T1000 (cell line): ENCODE measurements around the gene ACIN1.
"Not testable (repeated sequence)": the region's sequence is repeated elsewhere in the genome, so short reads cannot be mapped to it uniquely, and the experiment has no call there.

Experiments
- DNase-seq: peaks from one replicate; lab custom pipeline; 2025; ENCODE audit warnings: mixed read lengths; lab: John Stamatoyannopoulos, UW

Gene ACIN1

DNA sequence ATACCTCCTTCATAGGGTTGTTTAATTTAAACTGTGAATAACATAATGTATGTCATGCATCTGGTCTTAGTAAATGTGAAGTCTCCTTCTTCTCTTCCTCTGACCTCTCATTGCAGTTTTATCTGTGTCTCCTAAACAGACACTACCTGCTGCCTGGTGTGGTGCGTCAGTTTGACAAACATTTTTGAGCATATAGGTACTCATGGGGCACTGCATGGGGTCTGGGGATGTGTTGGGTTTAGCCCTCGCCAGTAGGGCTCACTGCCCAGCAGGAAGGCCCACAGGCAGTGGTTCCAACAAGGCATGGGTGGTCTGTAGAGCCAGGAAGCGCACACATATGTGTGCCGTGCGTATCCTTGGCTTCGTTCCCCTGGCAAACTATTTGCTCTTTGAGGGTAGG is 27.1 kb upstream of the ACIN1 start:
- no peak for DNase-seq

DNA sequence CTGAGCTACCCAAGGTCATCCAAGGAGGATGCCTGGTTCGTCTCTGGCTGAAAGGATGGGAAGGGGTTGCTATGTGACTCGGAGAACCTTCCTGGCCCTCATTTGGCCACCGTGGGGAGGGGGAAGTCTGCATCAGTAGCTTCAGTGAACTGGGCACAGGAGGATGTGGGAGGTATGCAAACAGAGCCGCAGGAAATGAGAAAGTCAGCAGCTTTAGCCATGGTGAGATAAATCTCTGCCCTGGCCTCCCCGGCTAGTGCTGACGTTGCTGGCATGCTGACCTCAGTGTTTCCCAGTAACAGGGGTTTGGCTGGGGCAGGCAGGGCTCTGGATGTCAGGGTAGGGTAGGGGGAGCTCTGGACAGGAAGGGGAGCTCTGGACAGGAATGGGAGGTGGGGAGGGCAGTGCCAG is 26.4 kb upstream of the ACIN1 start:
- DNase-seq = no peak

DNA sequence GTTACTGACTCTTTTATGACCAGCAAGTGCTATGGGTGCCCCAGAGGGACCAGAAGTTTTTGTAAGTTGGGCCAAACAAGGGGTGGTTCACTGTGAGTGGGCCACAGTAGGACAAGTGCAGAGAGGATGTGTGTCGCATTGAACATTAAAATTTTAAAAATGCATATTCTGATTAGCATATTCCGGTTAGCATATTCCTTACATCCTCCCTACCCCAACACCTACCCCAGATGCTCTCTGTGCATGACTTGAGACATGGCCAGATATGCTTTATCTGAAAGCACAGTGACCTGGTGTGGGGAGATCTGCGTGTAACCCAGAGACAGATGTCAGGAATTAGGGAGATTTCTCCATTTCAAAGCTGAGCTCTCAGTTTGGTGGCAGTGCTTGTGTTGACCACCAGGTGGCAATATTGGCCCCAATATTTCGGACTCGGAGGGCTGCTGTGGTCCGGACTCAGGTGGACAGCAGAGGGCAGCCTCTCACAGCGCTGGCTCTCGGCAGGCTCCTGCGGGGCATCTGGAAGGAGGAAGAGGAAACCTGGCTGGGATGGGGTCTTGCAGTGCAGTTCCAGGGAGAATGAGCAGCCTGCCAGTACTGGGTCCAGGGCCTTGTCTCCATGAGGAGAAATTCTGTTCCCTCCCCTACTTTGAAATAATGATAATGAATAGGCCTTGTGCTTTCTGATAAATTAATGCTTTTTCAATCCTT is 25.8 kb upstream of the ACIN1 start:
- peak; percentile 81 for DNase-seq

DNA sequence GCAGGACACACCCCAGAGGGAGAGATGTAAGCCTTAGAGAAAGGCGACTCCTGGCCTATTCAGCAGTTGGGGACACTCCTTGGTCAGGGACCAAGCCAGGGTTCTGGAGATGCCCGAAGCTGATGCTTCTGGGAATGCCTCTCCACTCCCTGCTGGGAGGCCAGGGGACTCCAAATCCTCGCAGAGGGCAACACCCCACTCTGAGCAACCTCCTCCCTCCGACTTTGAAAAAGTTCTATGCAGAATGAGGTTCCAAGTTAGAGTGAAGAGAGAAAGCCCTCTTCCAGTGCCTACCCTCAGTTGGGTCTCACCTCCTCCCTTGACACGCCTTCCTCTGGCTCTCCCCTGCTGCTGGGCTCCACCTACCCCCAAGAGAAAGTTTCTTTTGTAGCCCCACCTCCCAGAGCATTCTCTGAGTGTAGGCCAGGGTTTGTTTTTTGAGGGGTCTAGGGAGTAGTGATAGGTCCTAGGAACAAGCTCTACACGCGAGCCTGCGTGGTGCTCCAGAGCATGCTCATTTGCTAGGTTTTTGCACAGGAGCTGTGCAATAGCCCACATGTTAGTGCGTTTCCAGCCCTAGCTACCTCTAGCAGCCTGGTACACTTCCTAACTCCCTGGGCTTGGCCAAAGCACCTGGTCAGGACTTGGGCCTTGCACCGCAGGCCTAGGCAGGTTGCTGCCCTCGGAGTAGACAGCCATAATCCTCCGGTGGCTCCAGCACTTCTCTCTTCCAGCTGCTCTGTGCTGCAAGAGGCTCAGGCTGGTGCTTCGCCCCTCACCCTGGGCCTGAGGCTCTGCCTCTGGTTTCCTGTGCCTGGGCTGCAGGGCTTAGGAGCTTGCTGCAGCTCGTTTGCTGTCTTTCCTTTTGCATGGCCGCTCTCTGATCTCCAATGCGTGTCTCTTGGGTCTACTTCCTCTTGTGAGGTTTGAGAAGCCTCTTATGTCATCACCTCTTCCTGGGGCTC is 24.7 kb upstream of the ACIN1 start:
- no peak for DNase-seq

DNA sequence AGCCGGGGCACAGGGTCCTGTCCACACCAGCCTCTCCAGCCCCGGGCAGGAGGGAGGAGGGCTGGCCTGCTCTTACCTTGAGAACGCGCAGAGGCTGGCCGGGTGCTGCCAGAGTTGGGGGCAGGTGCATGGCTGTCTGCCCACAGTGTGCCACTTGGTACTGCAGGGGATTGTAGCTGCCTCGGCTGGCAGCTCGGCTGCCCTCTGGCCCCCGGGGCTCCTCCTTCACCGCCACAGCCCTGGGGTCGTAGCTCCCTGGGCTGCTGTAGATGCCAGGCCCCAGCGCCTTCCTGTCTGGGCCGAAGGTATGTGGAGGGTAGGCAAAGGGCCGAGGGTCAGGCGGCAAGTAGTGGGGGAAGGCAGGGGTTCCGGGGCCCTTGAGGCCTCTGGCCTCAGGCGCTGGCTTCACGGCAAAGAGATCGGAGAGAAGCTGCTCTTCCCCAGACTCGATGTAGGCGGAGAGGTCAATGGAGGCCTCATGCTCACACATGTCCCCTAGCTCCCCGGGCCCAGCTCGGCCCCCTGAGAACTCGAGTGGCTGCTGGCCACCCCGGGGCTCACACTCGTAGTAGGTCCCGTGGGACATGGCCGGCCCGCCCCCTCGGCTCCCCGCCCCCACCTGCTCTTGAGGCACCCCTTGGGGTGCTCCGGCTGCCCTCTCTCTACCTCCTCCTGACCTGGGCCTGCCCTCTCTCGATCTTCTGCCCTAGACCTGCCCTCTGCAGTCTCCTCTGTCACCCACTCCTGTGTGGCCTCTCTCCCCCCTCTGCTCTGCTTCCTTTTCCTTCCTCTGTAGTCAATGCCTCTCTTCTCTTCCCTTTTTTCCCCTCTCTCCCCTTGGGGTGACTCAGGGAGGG is 23.8 kb upstream of the ACIN1 start, which contains the start of gene CEBPE:
Gene CEBPE, minus strand, starts transcription at position 750 of the 857 bp plus-strand sequence. Its CDS starts 164 bp downstream, at position 586.
- DNase-seq = no peak

DNA sequence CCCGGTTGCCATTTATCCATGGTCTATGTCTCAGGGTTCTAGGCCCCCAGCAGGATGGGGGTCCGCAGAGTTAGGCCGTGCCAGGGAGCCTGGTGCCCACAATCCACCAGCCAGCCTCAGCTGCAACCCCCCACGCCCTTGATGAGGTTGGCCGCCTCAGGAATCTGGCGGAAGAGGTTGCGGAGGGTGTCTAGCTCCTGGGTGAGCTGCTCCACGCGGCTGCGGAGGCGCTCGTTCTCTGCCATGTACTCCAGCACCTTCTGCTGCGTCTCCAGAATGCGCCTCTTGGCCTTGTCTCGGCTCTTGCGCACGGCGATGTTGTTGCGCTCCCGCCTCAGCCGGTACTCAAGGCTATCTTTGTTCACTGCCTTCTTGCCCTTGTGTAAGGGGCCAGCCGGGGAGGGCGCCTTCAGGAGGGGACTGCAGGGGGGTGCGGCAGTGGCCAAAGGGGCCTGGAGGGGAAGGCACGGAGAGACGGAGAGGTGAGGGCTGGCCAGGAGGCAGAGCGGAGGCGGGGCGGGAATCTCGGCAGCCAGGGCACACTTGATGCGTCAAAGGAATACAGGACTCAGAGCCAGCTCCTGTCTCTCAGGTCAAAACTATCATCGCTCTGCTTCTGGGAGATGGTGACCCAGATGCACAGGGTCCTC is 22.6 kb upstream of the ACIN1 start:
- DNase-seq = no peak

DNA sequence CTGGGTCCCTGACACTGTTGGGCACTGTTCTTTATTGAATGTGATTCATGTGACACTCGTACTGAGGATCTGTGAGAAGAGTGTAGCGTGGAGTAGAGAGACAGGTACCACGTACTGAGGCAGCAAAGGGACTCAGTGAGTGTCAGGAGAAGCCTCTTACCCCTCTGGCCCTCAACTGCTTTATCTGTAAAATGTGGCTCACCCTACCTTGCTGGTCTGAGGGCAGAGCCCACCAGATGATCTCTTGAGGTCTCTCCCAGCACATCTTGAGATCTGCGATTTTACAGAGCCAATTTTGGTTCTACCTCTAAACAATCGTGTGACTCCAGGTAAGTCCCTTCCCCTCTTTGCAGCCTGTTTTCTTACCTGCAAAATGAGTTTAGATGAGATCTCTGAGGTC is 21.0 kb upstream of the ACIN1 start:
- DNase-seq = no peak

DNA sequence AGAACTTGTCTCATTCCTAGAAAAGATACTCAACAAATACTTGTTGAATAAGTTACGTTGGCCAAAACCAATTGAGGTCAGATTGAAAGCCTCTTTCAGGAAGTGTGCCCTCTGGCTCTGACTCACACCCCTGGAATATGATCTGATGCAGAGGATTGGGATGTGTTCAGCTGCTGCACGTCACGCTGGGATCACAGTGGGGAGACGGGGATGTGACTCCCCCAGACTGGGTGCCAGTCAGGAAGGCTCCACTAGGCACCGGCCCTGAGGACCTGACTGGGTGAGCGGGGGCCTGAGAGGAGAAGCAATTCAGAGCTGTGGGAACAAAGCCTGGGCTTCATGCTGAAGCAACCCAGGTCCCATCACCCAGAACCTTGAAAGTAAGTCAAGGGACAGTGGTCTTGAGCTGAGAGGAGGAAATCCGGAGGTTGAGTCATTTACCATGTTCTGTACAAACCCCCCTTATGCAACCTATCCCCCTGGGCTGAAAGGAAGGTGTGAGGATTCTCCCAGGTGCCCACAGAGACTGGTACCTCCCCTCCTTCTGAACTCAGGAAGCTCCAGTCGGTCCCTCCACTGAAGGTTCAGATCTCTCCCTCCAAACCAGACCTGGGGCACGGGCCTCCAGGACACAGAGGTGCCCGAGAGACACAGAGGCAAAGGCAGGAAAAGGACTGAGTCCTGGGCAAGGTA is 20.2 kb upstream of the ACIN1 start:
- peak; percentile 69 for DNase-seq

DNA sequence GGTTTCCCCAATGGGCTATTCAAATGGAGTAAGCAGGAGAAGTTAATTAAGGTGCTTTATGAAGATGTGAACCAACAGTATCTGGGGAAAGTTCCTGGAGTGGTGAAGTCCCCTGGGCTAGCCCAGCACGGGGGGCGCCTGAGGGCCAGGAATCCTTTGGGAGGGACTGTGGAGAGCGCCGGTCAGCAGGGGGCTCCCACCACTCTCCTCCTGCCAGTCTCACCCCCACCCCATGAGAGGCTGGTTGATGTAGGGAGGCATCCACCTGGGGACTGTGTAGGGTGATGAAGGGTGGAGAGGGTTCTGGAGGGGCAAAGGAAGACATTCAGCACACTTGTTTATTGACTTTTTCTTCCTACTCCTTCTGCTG is 19.7 kb upstream of the ACIN1 start:
- no peak for DNase-seq

DNA sequence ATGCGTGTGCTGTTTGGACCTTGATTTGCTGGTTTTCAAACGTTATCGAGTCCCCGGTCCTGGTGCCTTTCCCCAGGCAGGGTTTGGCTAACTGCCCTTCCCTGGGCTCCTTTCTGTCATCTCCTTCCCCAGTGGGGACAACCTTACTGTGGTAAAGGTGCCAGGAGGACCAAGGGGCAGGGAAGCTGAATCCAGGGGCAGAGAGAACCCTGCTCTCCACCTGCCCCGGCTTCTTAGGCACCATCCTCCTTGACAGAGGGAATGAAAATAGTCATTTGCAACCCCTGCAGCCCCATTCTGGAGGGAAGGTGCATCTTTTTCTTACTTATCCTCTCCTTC is 19.2 kb upstream of the ACIN1 start:
- no peak for DNase-seq

DNA sequence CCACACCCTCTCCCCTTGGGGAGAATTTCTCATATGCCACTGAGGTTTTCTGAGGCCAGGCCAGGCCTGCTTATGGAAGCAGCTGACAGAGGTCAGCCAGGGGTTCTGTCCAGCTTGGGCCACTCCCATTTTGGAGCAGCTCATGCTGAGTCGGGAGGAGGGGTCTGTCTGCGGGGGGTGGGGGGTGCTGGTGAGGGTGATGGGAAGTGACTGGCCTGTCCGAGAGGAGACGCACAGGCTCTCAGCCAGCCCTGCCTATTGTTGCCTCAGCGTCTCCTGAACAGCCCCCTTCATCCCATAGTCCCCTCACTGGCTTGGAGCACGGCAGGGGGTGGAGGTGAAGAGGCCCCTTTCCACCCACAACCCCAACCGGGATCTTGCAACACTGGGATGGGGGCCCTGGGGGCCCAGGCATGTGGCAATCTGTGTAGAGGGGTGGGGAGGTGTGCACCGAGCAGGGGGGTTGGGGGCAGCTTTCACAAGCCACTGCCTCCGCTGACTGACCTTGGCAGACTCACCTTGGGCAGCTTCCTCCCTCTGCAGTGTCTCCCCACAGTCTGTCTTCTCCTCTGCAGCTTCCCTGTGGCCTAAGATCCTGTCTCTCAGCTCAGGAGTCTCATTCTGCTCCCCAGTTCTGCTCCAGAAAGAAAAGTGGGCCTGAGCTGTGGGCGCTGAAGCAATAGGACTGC is 18.6 kb upstream of the ACIN1 start:
- DNase-seq = no peak

DNA sequence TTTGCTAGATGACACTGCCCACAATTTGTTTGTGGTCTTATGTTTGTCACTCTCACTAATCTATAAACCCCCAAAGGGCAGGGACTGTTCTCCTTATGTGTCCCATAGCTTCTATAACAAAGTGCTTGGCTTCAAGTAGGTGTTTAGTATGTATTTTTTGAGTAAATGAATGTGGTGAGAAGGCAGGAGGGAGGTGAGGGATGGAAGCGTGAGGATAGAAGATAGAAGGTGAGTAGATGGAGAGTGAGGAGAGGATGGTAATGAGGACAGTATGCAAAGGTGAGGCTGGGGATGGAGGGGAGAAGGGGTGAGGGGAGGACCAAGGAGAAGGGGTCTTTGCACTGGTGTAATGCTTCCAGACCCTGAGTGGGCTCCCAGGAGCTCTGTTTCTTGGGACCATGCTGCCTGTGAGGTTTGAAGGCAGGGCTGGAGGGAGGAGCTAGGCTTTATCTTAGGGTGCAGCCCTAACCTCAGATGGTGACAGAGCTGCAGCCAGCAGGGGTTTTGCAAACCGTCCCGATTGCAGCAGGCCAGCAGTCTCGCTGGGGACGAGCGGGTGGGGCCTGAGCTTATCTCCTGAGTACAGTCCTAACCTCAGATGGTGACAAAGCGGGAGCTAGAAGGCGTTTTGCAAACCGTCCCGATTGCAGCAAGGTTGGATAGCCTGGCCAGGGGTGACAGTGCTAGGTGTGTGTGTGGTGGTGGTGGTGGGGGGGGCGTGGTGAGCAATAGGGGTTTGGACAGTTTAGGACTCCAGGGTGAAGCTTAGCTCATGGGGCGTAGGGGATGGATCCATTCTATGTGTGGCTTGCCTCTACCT is 17.6 kb upstream of the ACIN1 start:
- no peak for DNase-seq

DNA sequence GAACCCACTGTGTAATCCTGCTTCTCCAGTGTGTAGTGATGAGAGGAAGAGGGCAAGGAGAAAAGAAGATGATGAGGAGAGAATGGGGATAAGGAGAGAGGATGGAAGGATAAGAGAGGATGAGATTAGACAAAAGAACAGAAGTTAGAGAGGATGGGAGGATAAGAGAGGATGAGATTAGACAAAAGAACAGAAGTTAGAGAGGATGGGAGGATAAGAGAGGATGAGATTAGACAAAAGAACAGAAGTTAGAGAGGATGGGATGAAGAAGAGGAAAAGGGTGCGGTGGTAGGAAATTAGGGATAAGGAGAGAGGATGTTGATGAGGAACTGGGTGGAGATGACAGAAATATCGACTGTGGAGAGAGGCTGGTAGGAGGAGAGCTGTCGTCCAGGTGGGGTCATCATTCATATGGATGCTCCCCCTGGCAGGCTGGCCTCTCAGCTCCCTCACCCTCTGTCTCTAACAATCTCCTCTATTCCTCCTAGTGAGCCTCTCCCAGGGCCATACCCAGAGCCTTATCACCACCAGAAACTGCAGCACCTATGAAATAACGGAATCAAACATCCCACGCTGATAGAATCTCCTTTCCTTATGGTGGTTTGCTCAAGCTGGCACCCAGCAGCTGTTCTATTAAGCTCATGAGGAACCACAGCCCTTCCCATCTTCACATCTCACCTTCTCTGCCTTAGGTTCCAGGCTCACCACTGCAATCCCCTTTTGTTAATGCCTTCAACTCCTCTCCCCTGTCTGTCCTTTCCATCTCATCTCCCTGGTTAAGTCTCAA is 15.8 kb upstream of the ACIN1 start:
- DNase-seq = no peak

DNA sequence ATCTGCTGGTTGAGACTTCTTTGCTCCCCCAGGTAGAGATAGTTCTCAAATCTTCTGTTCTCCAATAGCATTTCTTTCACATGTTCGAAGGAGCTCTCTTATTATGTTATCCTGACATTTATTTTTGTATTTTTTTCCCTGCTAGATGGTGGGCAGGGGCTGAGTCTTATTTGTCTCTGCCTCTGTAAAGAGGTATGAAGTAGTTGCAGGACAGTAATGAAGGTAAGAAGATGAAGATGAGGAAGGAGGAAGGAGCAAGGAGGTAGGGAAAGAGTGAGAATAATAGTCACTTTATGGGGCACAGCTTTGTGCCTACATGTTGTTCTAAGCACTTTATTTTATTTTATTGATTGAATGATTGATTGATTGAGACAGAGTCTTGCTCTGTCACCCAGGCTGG is 14.8 kb upstream of the ACIN1 start:
- DNase-seq = no peak

DNA sequence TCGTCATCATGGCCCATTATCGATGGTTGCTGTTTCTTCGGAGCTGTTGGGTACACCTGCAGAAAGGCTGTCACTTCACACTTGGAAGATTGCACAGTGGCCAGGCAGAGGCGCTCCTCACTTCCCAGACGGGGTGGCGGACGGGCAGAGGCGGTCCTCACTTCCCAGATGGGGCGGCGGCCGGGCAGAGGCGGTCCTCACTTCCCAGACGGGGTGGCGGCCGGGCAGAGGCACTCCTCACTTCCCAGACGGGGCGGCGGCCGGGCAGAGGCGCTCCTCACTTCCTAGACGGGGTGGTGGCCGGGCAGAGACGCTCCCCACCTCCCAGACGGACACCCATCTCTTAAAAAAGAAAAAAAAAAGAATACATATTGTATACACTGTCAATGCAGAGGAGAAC is 13.2 kb upstream of the ACIN1 start:
- DNase-seq = not testable (repeated sequence)

DNA sequence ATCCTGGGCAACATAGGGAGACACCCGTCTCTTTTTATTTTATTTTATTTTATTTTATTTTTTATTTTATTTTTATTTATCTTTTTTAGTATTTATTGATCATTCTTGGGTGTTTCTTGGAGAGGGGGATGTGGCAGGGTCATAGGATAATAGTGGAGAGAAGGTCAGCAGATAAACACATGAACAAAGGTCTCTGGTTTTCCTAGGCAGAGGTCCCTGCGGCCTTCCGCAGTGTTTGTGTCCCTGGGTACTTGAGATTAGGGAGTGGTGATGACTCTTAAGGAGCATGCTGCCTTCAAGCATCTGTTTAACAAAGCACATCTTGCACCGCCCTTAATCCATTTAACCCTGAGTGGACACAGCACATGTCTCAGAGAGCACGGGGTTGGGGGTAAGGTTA is 12.7 kb upstream of the ACIN1 start:
- not testable (repeated sequence) for DNase-seq

DNA sequence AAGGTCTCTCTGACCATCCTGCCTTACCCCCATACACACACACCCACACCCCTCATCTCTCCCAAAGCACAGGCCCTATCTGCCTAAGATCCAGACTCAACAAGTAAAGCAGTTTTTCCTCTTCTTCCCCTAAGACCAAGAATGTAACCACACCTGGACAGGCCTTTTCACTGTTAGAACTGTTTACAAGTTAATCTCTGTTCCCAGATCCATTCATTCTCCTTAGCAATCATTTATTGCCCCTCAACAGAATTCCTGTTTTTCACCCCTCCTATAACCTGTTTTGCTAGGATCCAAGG is 11.8 kb upstream of the ACIN1 start:
- no peak for DNase-seq

DNA sequence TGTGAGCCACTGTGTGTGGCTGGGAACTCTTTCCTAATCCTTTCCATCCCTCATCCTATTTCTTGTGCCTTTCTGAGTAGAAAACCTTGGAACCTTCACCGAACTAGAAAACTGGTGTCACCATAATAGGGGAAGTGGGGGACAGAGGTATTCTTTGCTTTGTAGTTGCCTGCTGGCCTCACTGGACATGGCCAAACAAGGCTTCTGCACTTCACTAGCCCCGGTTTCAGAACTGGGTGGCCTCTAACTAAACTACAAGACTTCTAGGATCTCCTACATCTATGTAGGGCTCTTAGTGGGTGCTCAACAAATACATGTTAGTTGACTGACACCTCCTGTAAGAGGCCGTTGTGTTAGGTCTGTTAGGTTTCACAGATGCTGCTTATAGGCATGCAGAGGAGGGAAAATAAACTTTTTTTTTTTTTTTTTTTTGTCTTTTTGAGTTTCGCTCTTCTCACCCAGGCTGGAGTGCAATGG is 10.4 kb upstream of the ACIN1 start:
- DNase-seq = no peak
